GM10248 (cell line): ENCODE measurements around the gene OR7C1.
"Not testable (repeated sequence)": the region's sequence is repeated elsewhere in the genome, so short reads cannot be mapped to it uniquely, and the experiment has no call there.

Experiments used
- CTCF ChIA-PET: fragments of 300-600 bp; sonication (Branson Sonifier 250); formaldehyde crosslinking; extraction: SDS; loops from one replicate; lab custom pipeline; 2021; ENCODE audit warnings: antibody characterized with exemption; lab: Yijun Ruan, JAX
- POLR2A ChIA-PET: fragments of 350-650 bp; sonication (Branson Sonifier 250); formaldehyde crosslinking; extraction: SDS; loops from one replicate; lab custom pipeline; 2020; ENCODE audit warnings: antibody characterized with exemption; lab: Yijun Ruan, JAX
- DNase-seq: peaks from one replicate; pipeline ENCODE4 v3.0.0; 2012; ENCODE audit errors: extremely low spot score
- TF ChIP-seq, protein P1 (sequence below): IDR thresholded peaks from 2 replicates; pipeline ENCODE4 v1.5.1; 2012; ENCODE audit warnings: mild to moderate bottlenecking, low read depth; ENCODE audit errors: extremely low read depth, missing control alignments, control extremely low read depth

The OR7C1 gene

DNA sequence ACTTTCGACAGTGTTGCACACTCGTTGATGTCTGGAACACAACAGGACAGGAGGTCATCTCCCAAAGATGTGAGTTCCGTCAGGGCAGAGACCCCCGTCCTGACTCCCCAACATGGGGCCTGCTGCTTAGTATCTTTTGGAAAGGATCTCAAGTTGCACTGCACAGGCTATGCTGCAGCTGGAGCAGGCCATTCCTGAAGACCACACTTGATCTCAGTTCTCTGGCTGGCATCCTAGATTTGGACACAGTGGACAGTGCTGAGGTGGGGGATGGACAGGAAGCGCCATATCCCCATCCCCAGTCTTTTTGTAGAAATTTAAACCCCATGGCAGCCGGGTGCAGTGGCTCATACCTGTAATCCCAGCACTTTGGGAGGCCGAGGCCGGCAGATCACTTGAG lies 62.5 kb downstream of the OR7C1 start:
- TF ChIP-seq, protein P1, sequence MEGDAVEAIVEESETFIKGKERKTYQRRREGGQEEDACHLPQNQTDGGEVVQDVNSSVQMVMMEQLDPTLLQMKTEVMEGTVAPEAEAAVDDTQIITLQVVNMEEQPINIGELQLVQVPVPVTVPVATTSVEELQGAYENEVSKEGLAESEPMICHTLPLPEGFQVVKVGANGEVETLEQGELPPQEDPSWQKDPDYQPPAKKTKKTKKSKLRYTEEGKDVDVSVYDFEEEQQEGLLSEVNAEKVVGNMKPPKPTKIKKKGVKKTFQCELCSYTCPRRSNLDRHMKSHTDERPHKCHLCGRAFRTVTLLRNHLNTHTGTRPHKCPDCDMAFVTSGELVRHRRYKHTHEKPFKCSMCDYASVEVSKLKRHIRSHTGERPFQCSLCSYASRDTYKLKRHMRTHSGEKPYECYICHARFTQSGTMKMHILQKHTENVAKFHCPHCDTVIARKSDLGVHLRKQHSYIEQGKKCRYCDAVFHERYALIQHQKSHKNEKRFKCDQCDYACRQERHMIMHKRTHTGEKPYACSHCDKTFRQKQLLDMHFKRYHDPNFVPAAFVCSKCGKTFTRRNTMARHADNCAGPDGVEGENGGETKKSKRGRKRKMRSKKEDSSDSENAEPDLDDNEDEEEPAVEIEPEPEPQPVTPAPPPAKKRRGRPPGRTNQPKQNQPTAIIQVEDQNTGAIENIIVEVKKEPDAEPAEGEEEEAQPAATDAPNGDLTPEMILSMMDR: no peak

DNA sequence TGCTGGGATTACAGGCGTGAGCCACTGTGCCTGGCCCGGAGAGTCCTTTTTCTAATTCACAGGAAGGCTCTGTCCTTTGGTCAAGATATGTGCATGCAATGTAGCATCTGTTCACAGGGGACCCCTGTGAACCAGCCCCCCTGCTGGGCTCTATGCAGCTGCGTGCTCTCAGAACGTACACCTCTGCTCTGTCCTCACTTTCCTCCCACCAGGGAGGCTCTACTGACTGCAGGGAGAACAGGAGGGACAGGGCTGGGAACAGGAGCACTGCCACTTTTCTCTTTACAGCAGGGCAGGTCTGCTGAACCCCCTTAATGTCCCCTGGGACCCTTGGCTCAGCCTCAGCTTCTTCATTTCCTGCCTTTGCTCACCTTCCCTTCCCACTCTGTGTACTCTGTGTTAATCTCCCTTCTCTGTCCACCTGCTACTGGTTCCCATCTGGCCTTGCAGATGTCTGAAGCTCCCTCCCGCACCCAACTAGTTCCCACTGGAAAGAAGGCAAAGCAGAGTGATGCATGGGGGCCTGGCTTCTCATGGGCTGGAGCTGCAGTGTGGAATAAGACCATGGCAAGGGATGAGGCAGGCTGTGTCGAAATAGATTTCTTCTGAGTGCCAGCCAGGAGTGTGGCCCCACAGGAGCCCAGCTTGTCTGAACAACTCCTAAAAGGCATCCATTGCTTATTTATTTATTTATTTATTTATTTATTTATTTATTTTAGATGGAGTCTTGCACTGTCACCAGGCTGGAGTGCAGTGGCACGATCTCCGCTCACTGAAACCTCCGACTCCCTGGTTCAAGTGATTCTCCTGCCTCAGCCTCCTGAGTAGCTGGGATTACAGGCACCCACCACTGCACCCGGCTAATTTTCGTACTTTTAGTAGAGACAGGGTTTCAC lies 63.8 kb downstream of the OR7C1 start:
- ChIA-PET CTCF (no interaction called here), POLR2A (interaction anchor here (0.6 kb wide), 1 partner anchor 12 kb away, joined by 5 read pairs; no protein-coding TSS in a partner anchor)
- no peak for DNase-seq
- TF ChIP-seq, protein P1: no peak

More for the DNA sequence above, 62.5 kb downstream of the OR7C1 start:
- CTCF ChIA-PET: no interaction called here
- POLR2A ChIA-PET: interaction anchor here (0.6 kb wide), 1 partner anchor 227 kb away, joined by 3 read pairs; no protein-coding TSS in a partner anchor
- no peak for DNase-seq

DNA sequence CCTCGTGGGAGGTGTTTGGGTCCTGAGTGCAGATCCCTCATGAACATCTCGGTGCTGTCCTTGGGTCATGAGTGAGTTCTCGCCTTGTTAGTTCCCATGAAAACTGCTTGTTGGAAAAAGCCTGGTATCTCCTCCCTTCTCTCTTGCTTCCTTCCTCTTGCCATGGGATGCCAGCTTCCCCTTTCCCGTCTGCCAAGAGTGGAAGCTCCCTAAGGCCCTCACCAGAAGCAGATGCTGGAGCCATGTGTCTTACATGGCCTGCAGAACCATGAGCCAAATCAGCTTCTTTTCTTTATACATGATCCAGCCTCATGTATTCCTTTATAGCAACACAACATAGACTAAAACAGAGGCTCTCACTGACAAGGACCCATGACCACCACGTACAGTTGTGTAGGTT lies 64.8 kb downstream of the OR7C1 start:
- TF ChIP-seq, protein P1: no peak
- CTCF ChIA-PET: no interaction called here
- no peak for DNase-seq
- POLR2A ChIA-PET: no interaction called here

DNA sequence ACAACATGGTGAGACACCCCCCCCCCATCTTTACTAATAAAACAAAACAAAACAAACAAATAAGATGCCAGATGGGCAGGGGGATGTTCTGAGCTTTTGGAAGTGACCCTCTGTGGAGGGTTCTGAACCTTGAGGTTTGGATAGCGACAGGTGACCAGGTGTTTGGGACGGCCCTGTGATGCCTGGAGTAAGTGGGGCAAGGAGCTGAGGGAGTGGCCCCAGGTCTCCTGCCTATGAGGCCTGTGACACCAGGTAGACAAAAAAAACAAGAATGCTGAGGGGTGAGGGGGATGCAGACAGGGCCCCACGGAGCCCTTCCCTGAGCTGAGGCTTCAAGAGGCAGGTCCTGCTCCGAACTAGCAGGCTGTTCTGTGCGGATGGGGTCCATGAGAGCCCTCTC lies 65.8 kb downstream of the OR7C1 start:
- CTCF ChIA-PET: interaction anchor here (1.1 to 2.0 kb wide), 2 partner anchors 28 to 195 kb away, joined by 3 to 4 read pairs; no protein-coding TSS in a partner anchor
- no peak for DNase-seq
- POLR2A ChIA-PET: no interaction called here
- TF ChIP-seq, protein P1: no peak

DNA sequence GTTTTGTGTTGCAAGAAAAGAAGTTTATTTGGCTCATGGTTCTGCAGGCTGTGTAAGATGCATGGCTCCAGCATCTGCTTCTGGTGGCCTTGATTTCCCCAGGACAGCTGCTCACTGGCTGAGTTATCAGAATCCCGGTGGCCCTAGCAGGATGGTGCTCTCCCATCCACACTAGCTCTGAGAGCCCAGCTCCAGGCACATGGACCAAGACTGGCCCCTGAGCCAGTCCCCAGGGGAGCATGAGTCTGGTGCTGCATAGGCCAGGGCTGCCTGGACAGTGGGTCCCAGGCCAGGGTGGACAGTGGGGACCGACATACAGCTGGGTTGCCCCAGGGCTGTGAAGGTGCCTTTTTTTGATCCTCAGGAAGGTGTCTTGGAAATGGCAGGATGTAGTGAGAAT lies 67.0 kb downstream of the OR7C1 start:
- ChIA-PET CTCF (interaction anchor here (1.1 to 2.0 kb wide), 3 partner anchors 9 to 194 kb away, joined by 3 to 5 read pairs (median 4); no protein-coding TSS in a partner anchor), POLR2A (interaction anchor here (0.7 kb wide), 1 partner anchor 9 kb away, joined by 4 read pairs; no protein-coding TSS in a partner anchor)
- TF ChIP-seq, protein P1: no peak
- DNase-seq: no peak

DNA sequence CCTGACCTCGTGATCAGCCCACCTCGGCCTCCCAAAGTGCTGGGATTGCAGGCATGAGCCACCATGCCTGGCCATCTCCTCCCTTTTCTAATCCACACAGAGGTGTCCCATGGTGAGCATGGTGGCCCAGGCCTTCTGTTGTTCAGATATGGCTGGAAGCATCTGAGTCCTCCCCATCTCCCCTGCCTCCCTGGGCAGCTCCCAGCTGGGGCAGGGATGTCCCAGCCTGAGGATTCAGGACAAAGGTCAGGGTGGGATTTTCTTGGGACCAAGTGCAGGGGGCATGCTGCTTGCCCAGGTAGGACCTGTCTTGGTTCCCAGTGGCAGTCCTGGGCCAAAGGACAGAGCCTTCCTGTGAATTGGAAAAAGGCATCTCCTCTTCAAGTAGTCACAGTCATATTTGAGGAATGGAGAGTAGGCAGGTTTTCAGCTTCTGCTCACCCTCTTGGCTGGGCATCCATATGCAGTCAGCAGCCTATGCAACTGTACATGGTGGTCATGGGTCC lies 67.5 kb downstream of the OR7C1 start:
- ChIA-PET CTCF (interaction anchor here (2.0 kb wide), 2 partner anchors 9 to 194 kb away, joined by 4 to 5 read pairs; no protein-coding TSS in a partner anchor), POLR2A (interaction anchor here (0.7 kb wide), 1 partner anchor 9 kb away, joined by 4 read pairs; no protein-coding TSS in a partner anchor)
- TF ChIP-seq, protein P1: no peak
- DNase-seq: no peak

DNA sequence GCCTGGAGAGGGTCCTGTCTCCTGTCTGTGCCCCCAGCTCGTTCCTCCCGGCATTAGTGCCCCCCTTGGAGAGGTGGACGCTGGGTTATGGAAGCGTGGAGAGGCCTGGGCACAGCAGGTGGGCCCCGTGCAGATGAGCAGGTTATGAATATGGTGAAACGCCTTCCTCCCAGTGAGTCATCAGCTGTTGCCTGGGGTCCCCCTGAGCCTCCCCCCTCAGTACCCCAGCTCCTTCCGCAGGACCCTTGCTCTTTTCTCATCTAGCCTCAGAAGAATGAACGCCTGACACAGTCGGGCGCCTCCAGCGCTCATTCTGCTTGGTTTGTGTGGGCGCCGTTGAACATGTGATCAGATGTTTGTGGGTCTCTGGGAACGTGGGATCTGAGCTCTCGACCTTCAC lies 69.1 kb downstream of the OR7C1 start:
- POLR2A ChIA-PET, CTCF ChIA-PET, DNase-seq: not testable (repeated sequence)

DNA sequence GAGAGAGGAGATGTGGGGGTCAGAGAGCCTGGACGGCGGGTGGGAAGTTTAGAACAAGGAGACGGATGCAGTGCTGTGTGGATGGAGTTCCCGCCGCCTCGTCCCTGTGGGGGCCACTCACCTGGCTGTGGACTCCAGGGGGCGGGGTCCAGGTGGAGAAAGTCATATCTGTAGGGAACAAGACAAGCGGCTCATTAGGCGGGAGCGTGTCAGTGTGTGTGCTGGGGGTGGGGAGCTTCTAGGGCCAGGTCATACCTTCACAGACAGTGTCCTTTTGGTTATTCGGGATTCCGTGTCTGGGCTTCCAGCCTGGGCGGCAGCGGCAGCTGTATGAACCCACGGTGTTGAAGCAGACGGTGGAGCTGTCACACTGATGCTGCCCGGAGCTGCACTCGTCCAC lies 69.6 kb downstream of the OR7C1 start:
- POLR2A ChIA-PET, CTCF ChIA-PET, DNase-seq: not testable (repeated sequence)
